Measurements from ENCODE around the gene KLHL26.

The KLHL26 gene

DNA sequence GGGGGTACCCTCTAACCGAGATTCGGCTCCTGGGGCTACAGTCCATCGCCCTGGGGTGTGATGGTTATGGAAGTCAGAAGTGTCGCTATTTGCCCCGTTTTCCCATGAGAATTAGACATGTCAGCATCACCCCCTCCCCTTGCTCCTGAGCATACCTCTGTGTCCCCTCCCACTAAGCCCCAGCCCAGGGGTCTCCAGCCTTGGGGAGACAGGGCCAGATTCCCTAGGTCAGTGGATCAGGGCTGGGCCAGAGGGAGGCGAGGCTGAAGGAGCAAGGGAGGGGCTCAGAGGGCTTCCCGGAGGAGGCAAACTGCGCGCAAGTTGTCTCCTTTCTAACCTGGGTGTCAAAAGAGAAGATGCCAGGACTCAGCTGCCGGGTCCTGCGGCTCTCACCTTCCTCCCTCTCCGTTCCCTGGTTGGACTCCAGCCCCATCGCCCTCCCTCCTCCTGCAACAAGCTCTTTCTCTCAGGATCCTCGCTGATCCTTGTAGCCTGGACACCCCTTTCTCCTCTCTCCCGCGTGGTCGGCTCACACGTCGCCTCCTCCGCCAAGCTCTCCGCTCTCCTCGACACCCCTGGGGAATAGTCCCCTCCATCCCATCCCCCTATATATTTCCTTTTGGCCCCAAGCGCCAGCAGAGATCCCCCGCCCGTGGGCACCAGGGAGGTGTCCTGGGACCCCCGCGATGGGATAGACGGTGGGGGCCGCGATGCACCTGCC lies 24.6 kb upstream of the KLHL26 start:
- no peak for DNase-seq (ENCODE audit: extremely low read depth, insufficient read length)
- TF ChIP-seq, protein P1, sequence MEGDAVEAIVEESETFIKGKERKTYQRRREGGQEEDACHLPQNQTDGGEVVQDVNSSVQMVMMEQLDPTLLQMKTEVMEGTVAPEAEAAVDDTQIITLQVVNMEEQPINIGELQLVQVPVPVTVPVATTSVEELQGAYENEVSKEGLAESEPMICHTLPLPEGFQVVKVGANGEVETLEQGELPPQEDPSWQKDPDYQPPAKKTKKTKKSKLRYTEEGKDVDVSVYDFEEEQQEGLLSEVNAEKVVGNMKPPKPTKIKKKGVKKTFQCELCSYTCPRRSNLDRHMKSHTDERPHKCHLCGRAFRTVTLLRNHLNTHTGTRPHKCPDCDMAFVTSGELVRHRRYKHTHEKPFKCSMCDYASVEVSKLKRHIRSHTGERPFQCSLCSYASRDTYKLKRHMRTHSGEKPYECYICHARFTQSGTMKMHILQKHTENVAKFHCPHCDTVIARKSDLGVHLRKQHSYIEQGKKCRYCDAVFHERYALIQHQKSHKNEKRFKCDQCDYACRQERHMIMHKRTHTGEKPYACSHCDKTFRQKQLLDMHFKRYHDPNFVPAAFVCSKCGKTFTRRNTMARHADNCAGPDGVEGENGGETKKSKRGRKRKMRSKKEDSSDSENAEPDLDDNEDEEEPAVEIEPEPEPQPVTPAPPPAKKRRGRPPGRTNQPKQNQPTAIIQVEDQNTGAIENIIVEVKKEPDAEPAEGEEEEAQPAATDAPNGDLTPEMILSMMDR (IDR thresholded peaks at IDR 0.05; ENCODE audit: insufficient read depth, low read length, poor library complexity, severe bottlenecking), result no peak
- Histone ChIP-seq H3K27me3 (replicated peaks; ENCODE audit: control insufficient read depth, insufficient read depth, low read length) (peaks cover 12% of the 10 kb centered on the region), H3K4me3 (replicated peaks; ENCODE audit: low read depth, low read length) (0 out of 2 replicates have a peak overlapping the region, but pooled peaks have one; percentile 6), H3K36me3 (ENCODE audit: control insufficient read depth, insufficient read depth, low read length) (no peaks in the 10 kb centered on the region)

DNA sequence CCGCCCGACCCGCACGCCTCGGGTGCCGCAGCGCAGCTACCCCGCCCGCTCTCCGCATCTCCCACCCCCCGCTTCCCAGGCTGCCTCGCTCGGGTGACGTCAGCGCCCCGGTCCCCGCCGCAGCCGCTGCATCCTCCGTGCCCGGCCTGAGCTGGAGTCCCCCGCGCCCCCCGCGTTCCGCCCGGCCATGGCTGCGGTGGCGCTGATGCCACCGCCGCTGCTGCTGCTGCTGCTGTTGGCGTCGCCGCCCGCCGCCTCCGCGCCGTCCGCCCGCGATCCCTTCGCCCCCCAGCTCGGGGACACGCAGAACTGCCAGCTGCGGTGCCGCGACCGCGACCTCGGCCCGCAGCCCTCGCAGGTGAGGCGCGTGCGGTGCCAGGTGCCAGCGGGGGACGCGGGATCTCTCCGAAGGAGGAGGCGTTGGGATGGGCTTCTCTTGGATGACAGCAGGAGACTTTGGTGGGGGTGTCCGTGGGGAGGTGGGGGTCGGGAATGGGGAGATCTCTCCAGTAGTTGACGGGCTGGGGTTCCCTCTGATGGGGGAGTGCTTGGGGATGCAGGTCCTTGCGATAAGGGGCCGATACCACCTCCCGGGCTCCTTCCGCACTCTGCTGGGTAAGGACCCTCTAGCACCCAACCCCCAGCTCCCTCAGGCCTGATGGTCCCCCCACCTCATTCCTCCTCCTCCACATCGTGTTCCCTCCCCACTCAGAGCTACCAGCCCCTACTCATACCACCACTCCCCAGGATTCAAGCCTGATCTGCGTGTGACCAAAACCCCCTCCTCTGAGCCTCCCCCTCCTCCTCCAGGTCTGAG lies 23.8 kb upstream of the KLHL26 start, which contains the start of gene TMEM59L:
TMEM59L (plus strand) TSS at position 99 of the 817 bp plus-strand sequence; CDS start at position 188, 89 bp downstream.
- Histone ChIP-seq H3K4me3 (replicated peaks; ENCODE audit: low read depth, low read length) (0 out of 2 replicates have a peak within 1 kb of the TSS, but pooled peaks have one; percentile 6), H3K27me3 (replicated peaks; ENCODE audit: control insufficient read depth, insufficient read depth, low read length) (peaks cover 12% of the 10 kb centered on the region), H3K36me3 (ENCODE audit: control insufficient read depth, insufficient read depth, low read length) (no peaks in the 10 kb centered on the region)
- DNase-seq (ENCODE audit: extremely low read depth, insufficient read length), result no peak
- TF ChIP-seq, protein P1 (IDR thresholded peaks at IDR 0.05; ENCODE audit: insufficient read depth, low read length, poor library complexity, severe bottlenecking), result no peak

DNA sequence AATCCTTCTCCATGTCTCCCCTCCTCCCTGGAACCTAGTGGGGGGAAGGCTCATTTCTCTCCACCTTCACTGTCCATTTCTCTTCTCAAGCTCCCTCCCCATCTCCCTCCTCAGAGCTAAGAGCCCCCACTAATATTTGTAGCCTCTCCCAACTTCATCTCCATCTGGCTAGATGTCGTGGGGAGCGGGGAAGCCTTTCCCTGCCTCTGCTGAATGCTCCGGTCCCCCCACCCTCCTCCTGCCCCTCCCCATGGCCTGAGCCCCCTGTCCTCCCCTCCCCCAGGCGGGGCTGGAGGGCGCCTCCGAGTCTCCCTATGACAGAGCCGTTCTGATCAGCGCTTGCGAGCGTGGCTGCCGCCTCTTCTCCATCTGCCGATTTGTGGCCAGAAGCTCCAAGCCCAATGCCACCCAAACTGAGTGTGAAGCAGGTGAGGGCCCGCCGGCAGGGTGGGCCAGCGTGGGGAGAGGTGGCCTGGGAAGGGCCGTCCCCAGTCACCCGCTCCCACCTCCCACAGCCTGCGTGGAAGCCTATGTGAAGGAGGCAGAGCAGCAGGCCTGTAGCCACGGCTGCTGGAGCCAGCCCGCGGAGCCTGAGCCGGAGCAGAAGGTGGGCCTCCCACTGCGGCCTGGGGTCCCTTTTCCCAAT lies 23.1 kb upstream of the KLHL26 start:
- TF ChIP-seq, protein P1 (IDR thresholded peaks at IDR 0.05; ENCODE audit: insufficient read depth, low read length, poor library complexity, severe bottlenecking), result no peak
- Histone ChIP-seq H3K36me3 (ENCODE audit: control insufficient read depth, insufficient read depth, low read length) (no peaks in the 10 kb centered on the region), H3K27me3 (replicated peaks; ENCODE audit: control insufficient read depth, insufficient read depth, low read length) (peaks cover 8% of the 10 kb centered on the region), H3K4me3 (replicated peaks; ENCODE audit: low read depth, low read length) (no peak overlapping the region)
- DNase-seq (ENCODE audit: extremely low read depth, insufficient read length), result no peak

DNA sequence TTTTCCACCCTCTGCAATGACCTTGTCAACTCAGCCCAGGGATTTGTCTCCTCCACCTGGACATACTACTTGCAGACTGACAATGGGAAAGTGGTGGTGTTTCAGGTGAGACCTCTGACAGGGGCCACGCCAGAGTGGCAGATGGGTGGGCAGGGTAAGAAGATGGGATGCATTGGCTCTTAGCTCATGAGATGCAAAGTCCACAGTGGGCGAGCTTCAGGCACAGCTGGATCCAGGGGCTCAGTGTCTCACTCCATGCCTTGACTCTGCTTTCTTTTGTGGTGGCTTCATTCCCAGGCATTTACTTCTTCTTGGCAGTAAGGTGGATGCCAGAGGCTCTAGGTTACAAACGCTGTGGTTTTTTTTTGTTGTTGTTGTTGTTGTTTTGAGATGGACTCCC lies 20.8 kb upstream of the KLHL26 start:
- TF ChIP-seq, protein P1 (IDR thresholded peaks at IDR 0.05; ENCODE audit: insufficient read depth, low read length, poor library complexity, severe bottlenecking), result no peak
- Histone ChIP-seq H3K4me3 (replicated peaks; ENCODE audit: low read depth, low read length) (no peak overlapping the region), H3K27me3 (replicated peaks; ENCODE audit: control insufficient read depth, insufficient read depth, low read length) (peaks cover 6% of the 10 kb centered on the region), H3K36me3 (ENCODE audit: control insufficient read depth, insufficient read depth, low read length) (no peaks in the 10 kb centered on the region)
- no peak for DNase-seq (ENCODE audit: extremely low read depth, insufficient read length)

DNA sequence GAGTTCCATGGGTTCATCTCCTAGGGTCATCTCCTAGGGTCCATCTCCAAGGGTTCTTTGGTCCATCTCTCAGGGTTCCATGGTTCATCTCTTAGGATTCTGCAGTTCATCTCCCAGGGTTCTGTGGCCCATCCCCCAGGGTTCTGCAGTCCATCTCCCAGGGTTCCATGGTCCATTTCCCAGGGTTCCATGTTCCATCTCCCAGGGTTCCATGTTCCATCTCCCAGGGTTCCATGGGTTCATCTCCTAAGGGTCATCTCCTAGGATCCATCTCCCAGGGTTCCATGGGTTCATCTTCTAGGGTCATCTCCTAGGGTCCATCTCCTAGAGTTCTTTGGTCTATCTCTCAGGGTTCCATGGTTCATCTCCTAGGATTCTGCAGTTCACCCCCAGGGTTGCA lies 19.3 kb upstream of the KLHL26 start:
- Histone ChIP-seq H3K27me3 (replicated peaks; ENCODE audit: control insufficient read depth, insufficient read depth, low read length) (peaks cover 2% of the 10 kb centered on the region; the same call in 1 of the 2 replicates), H3K4me3 (replicated peaks; ENCODE audit: low read depth, low read length) (no peak overlapping the region), H3K36me3 (ENCODE audit: control insufficient read depth, insufficient read depth, low read length) (no peaks in the 10 kb centered on the region)
- TF ChIP-seq, protein P1 (IDR thresholded peaks at IDR 0.05; ENCODE audit: insufficient read depth, low read length, poor library complexity, severe bottlenecking), result no peak
- no peak for DNase-seq (ENCODE audit: extremely low read depth, insufficient read length)
